ENCODE results near the gene SLC25A34. TPM values are rescaled to one million over a fixed set of nuclear protein-coding genes. Genes with fewer than 3 reads are reported as not detected.

The SLC25A34 gene
- total and polyA plus RNA-seq, 8 donors, result 1.4 to 6.2 (median 4.2) TPM

DNA sequence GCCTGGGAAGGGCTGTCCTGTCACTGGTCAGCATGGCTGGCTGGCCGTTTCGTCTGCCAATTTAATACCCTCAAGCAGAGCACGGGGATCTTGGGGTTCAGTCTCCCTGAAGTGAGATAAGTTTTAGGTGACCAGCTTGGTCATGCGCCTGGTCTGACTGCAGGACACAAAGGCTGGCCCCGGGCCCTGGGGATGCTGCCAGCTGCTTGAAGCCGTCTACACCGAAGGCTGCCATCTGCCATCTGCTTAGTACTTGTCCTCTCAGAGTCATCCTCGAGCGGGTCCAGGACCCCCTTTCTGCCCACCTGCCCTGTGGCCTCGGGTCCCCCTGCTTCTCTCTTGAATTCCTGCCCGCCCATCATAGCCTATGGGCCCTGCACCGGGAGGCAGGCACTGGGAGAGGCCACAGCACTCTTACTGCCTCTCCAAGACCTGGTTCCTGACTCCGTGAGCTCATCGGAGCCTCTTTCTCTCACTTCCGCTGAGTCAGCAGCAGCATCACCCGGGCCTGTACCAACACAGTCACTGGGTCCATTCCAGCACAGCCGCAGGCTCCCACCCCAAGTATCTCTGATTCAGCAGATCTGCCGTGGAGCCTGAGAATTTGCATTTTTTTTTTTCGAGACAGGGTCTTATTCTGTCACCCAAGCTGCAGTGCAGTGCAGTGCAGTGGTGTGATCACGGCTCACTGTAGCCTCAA lies 29.6 kb downstream of the SLC25A34 start:
- peak in 1 of 4 donors; percentile 57 for DNase-seq
- intact Hi-C loops (cut with DNase I), result no loop called here
- peaks cover 0 to 7% of the 10 kb centered on the region in 2 donors for H3K36me3 ChIP-seq
- H3K27me3 ChIP-seq, result peaks cover 3 to 22% of the 10 kb centered on the region in 2 donors
- peak; percentile 36 for ATAC-seq
- H3K27ac ChIP-seq, result no peak overlapping the region
- H3K4me1 ChIP-seq, result peaks cover 0 to 3% of the 10 kb centered on the region in 2 donors
- H3K4me3 ChIP-seq, result no peak overlapping the region
- H3K9me3 ChIP-seq, result no peaks in the 10 kb centered on the region
- TF ChIP-seq CTCF (IDR thresholded peaks at IDR 0.05), result no peak

DNA sequence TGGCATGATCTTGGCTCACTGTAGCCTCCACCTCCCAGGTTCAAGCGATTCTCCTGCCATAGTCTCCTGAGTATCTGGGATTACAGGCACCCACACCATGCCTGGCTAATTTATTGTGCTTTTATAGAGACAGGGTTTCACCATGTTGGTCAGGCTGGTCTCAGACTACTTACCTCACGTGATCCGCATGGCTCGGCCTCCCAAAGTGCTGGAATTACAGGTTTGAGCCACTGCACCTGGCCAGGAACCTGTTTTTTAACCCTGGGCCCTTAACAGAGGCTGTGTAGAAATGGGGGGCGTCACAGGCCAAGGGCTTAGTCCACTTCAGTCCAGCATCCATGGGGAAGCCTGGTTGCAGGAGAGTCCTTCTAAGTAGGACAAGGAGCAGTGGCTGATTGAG lies 31.9 kb downstream of the SLC25A34 start:
- Histone ChIP-seq H3K9me3 (no peaks in the 10 kb centered on the region), H3K27ac (no peak overlapping the region), H3K4me3 (no peak overlapping the region), H3K4me1 (no peaks in the 10 kb centered on the region), H3K27me3 (no peaks in the 10 kb centered on the region), H3K36me3 (peaks cover 0 to 18% of the 10 kb centered on the region in 2 donors)
- TF ChIP-seq CTCF (IDR thresholded peaks at IDR 0.05), result no peak
- ATAC-seq, result no peak
- intact Hi-C loops (cut with DNase I), result no loop called here
- no peak for DNase-seq

DNA sequence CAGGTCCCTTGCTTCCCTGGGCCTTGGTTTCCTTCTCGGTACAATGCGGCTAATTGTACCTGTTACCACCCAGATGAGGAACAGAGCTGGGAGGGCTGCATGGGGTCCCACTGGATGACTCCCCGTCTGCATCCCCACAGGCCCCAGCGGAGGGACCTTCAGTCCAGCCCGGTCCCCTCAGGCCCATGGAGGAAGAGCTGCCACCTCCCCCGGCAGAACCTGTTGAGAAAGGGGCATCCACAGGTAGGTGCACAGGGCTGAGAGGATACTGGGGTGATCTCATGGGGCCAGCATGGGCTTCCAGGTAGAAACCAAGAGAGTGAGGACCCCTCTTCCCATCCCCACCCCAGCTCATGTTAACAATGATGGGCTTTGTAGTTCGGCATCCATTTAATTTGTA lies 32.3 kb downstream of the SLC25A34 start:
- intact Hi-C loops (cut with DNase I), result no loop called here
- Histone ChIP-seq H3K9me3 (no peaks in the 10 kb centered on the region), H3K27ac (no peak overlapping the region), H3K4me3 (no peak overlapping the region), H3K4me1 (no peaks in the 10 kb centered on the region), H3K36me3 (peaks cover 0 to 18% of the 10 kb centered on the region in 2 donors), H3K27me3 (no peaks in the 10 kb centered on the region)
- DNase-seq (no peak), ATAC-seq (no peak)
- TF ChIP-seq CTCF (IDR thresholded peaks at IDR 0.05), result no peak

- intact Hi-C loops (cut with DNase I), result no loop called here
- Histone ChIP-seq H3K27me3 (no peaks in the 10 kb centered on the region), H3K4me3 (no peak overlapping the region), H3K4me1 (no peaks in the 10 kb centered on the region), H3K9me3 (no peaks in the 10 kb centered on the region), H3K36me3 (peaks cover 0 to 18% of the 10 kb centered on the region in 2 donors), H3K27ac (no peak overlapping the region)
- no peak for TF ChIP-seq CTCF (IDR thresholded peaks at IDR 0.05)
- ATAC-seq (no peak), DNase-seq (no peak)
These were observed 34.4 kb downstream of the SLC25A34 start for GRCh38 chr1:15770313-15770962.

- no peaks in the 10 kb centered on the region for H3K27me3 ChIP-seq
- H3K4me3 ChIP-seq, result no peak overlapping the region
- peaks cover 0 to 18% of the 10 kb centered on the region in 2 donors for H3K36me3 ChIP-seq
- no peak overlapping the region for H3K27ac ChIP-seq
- intact Hi-C loops (cut with DNase I), result no loop called here
- DNase-seq (no peak), ATAC-seq (no peak)
- no peak for TF ChIP-seq CTCF (IDR thresholded peaks at IDR 0.05)
- no peaks in the 10 kb centered on the region for H3K9me3 ChIP-seq
- H3K4me1 ChIP-seq, result no peaks in the 10 kb centered on the region
These were observed 35.9 kb downstream of the SLC25A34 start for GRCh38 chr1:15771836-15772515.
